Right renal pelvis (tissue), 4 donors: ENCODE results near the gene EFCAB8. TPM values are rescaled to one million over a fixed set of nuclear protein-coding genes. Genes with fewer than 3 reads are reported as not detected.

ENCODE experiments used
- DNase-seq, 4 donors: peaks; one replicate each; pipeline ENCODE4 v3.0.0-alpha.2; 2013; ENCODE audit warnings: low read depth in 4 of 4, low spot score in 3 of 4, missing footprints in 1 of 4
- polyA plus RNA-seq, 4 donors: library from polyadenylated mRNA; unstranded; fragments of 120-200 nt; gene quantifications; one replicate each; pipeline ENCODE4 v1.2.1, GENCODE V29; 2013; ENCODE audit not compliant: insufficient read length in 4 of 4

Gene EFCAB8
- polyA plus RNA-seq, 4 donors: 0.06 to 0.09 (median 0.07) TPM; not detected in 1

GRCh38 chr20:32909451-32909850, 50.7 kb downstream of the EFCAB8 start:
- no peak for DNase-seq

DNA sequence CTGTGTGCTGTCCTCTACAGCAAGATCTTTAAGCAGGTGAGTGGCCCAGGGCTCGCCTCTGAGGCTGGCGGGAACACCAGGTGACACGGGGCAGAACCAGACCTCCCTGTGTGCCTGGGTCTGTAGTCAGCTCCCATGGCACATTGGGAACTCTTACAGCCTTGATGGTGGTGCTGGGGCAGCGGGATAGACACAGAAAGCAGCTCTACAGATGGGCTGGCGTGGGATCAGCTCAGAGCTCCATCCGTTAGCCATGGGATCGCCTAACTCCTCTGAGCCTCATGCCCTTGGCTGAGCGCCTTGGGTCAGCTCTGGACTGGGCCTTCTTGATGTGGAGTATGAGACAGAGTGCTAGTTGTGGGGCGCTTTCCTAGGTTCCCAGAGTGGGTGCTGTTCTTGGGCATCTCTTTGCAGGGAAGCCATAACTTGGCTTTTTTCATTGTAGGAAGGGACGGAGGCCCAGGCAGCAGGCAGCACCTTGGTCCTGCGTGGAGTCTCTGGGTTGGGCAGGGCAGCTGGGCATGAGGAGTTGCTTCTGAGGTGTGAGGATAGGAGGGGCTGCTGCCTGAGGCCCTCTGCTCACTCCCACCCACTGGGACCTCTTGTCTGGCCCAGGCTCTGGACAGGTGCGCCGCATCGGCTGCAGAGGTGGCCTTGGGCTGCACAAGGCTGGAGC, 51.3 kb downstream of the EFCAB8 start:
- DNase-seq: no peak

DNA sequence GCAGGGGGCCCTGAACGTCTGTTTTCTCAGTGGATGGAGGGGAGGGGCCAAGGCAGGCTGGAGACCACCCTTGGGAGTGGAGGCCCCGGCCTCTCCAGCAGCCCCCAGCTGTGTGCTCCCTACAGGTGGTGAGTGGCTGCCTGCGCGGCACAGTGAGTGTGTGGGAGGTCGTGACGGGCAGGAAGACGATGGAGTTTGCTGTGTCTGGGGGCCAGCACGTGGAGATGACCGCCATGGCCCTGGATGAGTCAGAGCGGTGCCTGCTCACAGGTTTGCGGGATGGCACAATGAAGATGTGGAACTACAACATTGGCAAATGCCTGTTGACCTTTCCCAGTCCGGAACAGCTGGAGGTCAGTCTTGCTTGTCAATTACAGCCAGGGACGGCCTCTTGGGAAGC, 52.6 kb downstream of the EFCAB8 start:
- no peak for DNase-seq

DNA sequence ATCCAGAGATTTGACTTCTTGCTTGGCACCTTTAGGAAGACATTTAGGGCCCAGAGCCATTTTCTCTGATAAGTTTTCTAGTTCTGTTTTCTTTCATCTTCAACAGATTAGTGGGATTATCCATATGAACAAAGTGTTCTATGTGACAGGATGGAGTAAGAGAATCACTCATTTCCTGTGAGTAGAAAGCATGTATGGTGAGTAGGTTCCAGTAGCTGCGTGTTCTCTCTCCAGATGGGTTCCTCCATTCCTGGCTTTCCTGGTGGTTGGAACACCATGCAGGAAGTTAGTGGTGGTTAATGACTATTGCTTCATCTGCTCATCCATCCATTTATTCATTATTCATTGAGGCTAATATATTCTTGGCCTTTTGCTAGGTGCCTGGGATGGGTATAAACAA, 54.0 kb downstream of the EFCAB8 start:
- DNase-seq: no peak

GRCh38 chr20:32914031-32914430, 55.3 kb downstream of the EFCAB8 start:
- no peak for DNase-seq

DNA sequence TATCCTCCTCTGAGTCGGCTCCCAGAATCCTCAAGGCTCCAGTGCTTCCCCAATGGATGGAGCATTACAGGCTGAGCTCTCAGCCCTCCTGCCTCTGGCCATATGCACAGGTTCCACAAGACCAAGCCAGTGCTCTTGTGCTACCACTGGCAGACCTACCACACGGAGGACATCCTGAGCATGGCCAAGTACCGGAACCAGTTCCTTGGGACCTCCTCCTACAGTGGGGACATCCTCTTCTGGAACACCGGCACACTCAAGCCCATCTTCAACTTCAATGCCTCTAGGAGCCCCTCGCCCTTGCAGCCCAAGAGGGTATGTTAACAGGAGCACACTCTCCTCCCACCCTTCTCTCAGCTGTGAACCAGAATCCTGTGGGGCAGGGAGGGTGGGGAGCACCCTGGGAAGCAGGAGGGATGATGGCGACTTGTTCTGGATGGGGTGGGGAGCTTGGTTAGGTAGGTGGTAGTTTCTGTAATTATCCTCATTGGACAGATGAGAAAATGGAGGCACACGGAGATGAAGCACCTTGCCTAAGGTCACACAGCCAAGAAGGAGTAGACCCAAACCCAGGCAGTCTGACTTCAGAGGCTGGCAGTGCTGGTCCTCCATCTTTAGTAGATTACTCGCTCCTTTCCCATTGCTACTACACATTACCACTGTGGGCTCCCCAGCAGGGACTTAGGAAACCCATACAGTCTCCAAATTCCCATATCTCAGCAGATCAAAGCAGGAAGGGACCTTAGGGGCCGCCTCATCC, 58.6 kb downstream of the EFCAB8 start:
- DNase-seq: no peak

GRCh38 chr20:32918296-32918695, 59.6 kb downstream of the EFCAB8 start:
- DNase-seq: no peak

DNA sequence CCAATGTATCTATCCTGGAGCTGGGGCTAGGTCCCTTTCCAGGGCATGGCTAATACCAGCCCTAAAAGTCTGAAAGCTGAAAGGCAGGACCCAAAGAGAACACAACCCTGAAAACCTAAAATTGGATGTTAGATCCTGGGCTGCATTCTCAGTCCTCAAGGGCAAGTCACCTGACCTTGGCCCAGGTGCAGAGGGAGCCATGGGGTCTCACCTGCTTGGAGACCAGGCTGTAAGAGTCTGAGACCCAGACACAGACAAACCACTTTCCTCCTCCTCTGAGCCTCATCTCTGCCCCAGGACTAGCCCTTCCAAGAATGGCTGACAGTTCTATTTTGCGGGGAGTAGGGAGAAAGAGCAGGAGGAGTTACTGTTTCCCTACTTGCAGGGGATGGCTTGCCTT, 60.0 kb downstream of the EFCAB8 start:
- DNase-seq: no peak

- no peak for DNase-seq
Measured at GRCh38 chr20:32920066-32920465, 61.3 kb downstream of the EFCAB8 start.

GRCh38 chr20:32920530-32921298, 62.0 kb downstream of the EFCAB8 start:
- no peak for DNase-seq

DNA sequence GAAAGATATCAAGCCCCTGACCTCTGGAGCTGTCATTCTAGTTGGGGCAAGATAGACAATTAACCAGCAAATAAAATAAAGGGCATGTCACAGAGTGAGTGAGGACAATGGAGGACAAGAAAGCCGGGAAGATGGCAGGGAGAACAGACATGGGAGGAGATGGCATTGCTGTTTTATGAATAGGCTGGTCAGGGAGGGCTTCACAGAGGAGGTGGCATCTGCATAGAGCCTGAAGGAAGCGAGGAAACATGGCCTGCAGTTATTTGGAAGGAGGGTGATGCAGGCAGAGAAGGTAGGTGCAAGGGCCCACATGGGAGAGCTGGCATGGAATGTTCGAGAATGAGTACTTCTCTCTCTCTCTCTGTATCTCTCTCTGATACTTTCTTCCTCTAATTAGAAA, 63.7 kb downstream of the EFCAB8 start:
- DNase-seq: no peak

DNA sequence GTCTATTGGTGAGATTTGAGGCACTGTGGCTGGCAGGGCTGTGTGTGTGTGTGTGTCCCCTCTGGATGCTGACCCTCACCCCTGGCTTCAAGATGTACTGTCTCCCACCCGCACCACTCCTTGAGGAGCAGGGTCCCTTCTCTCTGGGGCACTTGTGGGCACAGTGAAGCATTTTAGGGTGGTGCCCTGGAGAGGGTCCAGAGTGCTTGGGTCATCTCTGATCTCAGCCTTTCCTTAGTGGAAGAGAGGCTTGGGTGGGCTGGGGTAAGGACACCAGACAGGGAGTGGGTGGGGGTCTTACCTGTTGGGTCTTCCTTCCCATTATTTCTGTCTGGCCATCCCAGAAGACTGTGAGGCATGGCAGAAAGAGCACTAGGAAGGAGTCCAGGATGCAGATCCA, 66.1 kb downstream of the EFCAB8 start:
- DNase-seq: no peak

DNA sequence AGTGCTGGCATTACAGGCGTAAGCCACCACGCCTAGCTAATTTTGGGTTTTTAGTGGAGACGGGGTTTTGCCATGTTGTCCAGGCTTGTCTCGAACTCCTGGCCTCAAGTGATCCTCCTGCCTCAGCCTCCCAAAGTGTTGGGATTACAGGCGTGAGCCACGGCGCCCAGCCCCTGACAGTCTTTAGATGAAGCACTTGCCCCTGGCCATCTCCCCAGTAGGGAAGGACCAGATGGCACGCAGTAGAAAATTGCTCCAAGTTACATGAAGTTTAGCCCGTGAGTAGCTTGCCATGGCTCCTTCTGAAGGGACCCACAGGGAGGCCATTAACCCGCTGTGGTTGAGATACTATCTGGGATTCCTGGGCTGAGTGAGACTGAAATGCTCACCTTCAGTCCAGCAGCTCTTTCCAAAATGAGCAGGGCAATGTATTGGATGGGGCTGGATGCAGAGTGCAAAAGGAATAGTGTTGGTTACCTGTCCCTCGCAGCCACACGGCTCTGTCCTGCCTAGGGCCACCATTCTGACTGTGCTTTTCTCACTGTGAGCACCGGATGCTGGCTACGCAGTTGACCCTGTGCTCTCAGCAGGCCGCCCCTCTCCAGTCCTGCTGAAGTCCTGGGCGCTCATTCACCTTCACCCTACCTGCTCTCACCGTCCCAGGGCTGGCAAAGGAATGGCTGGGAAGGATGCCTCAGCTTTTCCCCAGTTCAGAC, 66.9 kb downstream of the EFCAB8 start:
- DNase-seq: no peak

DNA sequence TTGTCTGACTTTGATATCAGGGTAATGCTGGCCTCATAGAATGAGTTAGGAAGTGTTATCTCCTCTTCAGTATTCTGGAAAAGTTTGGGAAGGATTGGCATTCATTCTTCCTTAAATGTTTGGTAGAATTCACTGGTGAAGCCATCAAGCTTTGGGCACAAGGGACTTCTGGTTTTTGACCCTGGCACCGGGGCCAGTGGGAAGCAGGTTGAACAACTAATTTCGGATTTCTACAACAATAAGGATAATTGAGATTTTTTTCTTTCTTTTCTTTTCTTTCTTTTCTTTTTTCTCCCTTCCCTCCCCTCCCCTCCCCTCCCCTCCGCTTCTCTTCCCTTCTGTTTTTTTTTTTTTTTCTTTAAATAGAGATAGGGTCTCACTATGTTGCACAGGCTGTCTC, 70.4 kb downstream of the EFCAB8 start:
- no peak for DNase-seq

DNA sequence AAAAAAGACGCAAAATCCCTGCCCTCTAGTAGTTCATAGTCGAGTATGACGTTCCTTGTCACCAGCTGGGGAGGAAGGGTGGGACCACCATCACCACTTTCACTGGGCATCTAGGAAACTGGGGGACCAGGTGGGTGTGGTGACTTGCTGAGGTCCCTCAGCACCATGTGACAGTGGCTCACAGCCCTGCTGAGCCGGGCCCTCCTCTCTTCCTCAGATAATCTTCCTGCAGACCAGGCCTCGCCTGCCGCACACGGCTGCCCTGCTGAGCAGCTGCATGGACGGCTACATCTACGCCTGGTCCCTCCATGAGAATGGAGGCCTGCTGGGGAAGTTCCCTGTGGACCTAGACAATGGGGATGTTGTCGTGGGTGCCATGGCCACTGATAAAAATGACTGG, 71.5 kb downstream of the EFCAB8 start:
- no peak for DNase-seq

DNA sequence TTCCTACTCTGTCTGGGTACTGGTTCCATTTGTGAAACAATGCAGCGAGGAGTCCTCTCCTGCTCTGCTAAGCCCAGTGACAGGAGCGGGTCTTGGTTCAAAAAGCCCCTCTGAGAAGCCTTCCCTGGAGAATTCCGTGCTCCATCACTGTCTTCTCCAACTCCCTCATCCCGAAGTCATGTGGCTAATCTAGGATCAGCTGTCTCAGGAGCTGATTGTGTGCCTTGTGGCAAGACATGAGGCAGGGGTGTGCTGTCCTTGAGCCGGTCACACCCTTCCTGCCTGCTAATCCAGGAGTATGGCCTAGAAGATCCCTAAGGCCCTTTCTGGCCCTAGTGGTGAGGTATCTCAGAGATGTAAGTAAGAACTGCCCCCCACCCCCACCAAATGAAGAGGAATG, 72.0 kb downstream of the EFCAB8 start:
- DNase-seq: no peak

- DNase-seq: no peak
Measured at GRCh38 chr20:32934580-32934979, 75.9 kb downstream of the EFCAB8 start.

GRCh38 chr20:32941155-32941885, 82.6 kb downstream of the EFCAB8 start:
- no peak for DNase-seq

GRCh38 chr20:32943490-32944052, 84.8 kb downstream of the EFCAB8 start:
- no peak for DNase-seq

GRCh38 chr20:32945710-32946221, 87.0 kb downstream of the EFCAB8 start:
- no peak for DNase-seq
